Esophagus squamous epithelium (tissue), 5 donors: ENCODE data around the gene FAAP20. TPM values are rescaled to one million over a fixed set of nuclear protein-coding genes. Genes with fewer than 3 reads are reported as not detected.
"Not testable (repeated sequence)": the region's sequence is repeated elsewhere in the genome, so short reads cannot be mapped to it uniquely, and the experiment has no call there.

ENCODE experiments used
- DNase-seq: peaks from one replicate; lab custom pipeline; 2025; lab: John Stamatoyannopoulos, UW
- H3K27ac ChIP-seq, 4 donors: fragments of 200-600 bp; sonication (generic); one replicate each; pipeline ENCODE4 v1.5.1; 2016 to 2019; ENCODE audit warnings: mild to moderate bottlenecking in 1 of 4
- H3K27me3 ChIP-seq, 4 donors: fragments of 200-600 bp; sonication (generic); 1 replicate in 3 of 4; 2 replicates in 1 of 4; pipeline versions ENCODE4 v1.5.1 to v1.6.0; 2017 to 2021; ENCODE audit warnings: antibody characterized with exemption in 1 of 4
- H3K36me3 ChIP-seq, 3 donors: fragments of 200-600 bp; sonication (generic); one replicate each; pipeline ENCODE4 v1.5.1; 2016 to 2019
- H3K4me1 ChIP-seq, 3 donors: fragments of 200-600 bp; sonication (generic); one replicate each; pipeline ENCODE4 v1.5.1; 2017 to 2019
- H3K4me3 ChIP-seq, 4 donors: fragments of 200-600 bp; sonication (generic); 1 replicate in 3 of 4; 2 replicates in 1 of 4; pipeline ENCODE4 v1.5.1; 2016 to 2019; ENCODE audit warnings: mild to moderate bottlenecking in 2 of 4, moderate library complexity in 1 of 4
- H3K9me3 ChIP-seq, 3 donors: fragments of 200-600 bp; sonication (generic); one replicate each; pipeline ENCODE4 v1.5.1; 2016 to 2019
- CTCF ChIP-seq, 6 experiments: fragments of 450-650 bp in 4 of 6; fragments of 200-600 bp in 2 of 6; sonication (generic) in 2 of 6; IDR thresholded peaks; one replicate each; pipeline ENCODE4 v1.5.1; 2016 to 2019; ENCODE audit warnings: antibody characterized with exemption in 6 of 6, mild to moderate bottlenecking in 4 of 6, moderate library complexity in 4 of 6
- POLR2A ChIP-seq, 4 donors: fragments of 450-650 bp; IDR thresholded peaks; one replicate each; pipeline ENCODE4 v1.6.1; 2017; ENCODE audit warnings: antibody characterized with exemption in 4 of 4, mild to moderate bottlenecking in 4 of 4, moderate library complexity in 3 of 4
- WGBS, 2 donors: methylation state at CpG; one replicate each; pipeline ENCODE4 v1.1.5; 2018; 5-methylcytosine and 5-hydroxymethylcytosine counted together
- intact Hi-C: fragments of 100-400 bp; cut with DNase I; formaldehyde crosslinking; loops from one replicate; pipeline ENCODE4 v1.15.0; 2022
- total RNA-seq, 4 donors: library from RNA; depleted of rRNA; stranded (reverse); fragments of >200 nt; gene quantifications; one replicate each; pipeline ENCODE4 v1.1.0, GENCODE V29; 2016
- donor health status: DM: yes; HTN: yes; CAD: no.

Gene FAAP20
- total RNA-seq, 4 donors from 2014 or later = 8.6 to 22.5 (median 18.1) TPM

- H3K27me3 ChIP-seq = no peaks in the 10 kb centered on the region
- no peak for DNase-seq
- no peak for TF ChIP-seq CTCF (IDR thresholded peaks at IDR 0.05)
- TF ChIP-seq POLR2A (IDR thresholded peaks at IDR 0.05) = no peak
- intact Hi-C loops = no loop called here
- H3K9me3 ChIP-seq = no peaks in the 10 kb centered on the region
- H3K4me3 ChIP-seq = no peak overlapping the region
- peaks cover 0 to 81% (median 0%) of the 10 kb centered on the region in 3 donors for H3K36me3 ChIP-seq
- H3K4me1 ChIP-seq = peaks cover 0 to 12% (median 0%) of the 10 kb centered on the region in 3 donors
- 71 to 74% methylated on average over 10 of the region's 10 CpGs for WGBS, 2 donors
- H3K27ac ChIP-seq = no peak overlapping the region
Observed at GRCh38 chr1:2151252-2151651, 43.3 kb downstream of the FAAP20 start.

GRCh38 chr1:2150801-2151200 is 43.8 kb downstream of the FAAP20 start:
- no peak for TF ChIP-seq POLR2A (IDR thresholded peaks at IDR 0.05)
- no peak for TF ChIP-seq CTCF (IDR thresholded peaks at IDR 0.05)
- H3K27ac ChIP-seq = no peak overlapping the region

GRCh38 chr1:2148691-2149090 is 45.9 kb downstream of the FAAP20 start:
- Histone ChIP-seq H3K36me3 (peaks cover 0 to 88% (median 0%) of the 10 kb centered on the region in 3 donors), H3K27me3 (no peaks in the 10 kb centered on the region), H3K4me3 (no peak overlapping the region), H3K27ac (peak overlapping the region in 1 of 4 donors; percentile 21), H3K4me1 (peaks cover 0 to 12% (median 0%) of the 10 kb centered on the region in 3 donors), H3K9me3 (no peaks in the 10 kb centered on the region)
- intact Hi-C loops = no loop called here
- DNase-seq = no peak
- TF ChIP-seq POLR2A (IDR thresholded peaks at IDR 0.05) (peak in 1 of 4 donors; percentile 23), CTCF (IDR thresholded peaks at IDR 0.05) (no peak)
- 50 to 71% methylated on average over 2 to 14 of the region's 14 CpGs for WGBS, 2 donors

More at GRCh38 chr1:2150801-2151200, 43.8 kb downstream of the FAAP20 start:
- H3K36me3 ChIP-seq = peaks cover 0 to 81% (median 0%) of the 10 kb centered on the region in 3 donors
- H3K4me3 ChIP-seq = no peak overlapping the region
- peaks cover 0 to 12% (median 0%) of the 10 kb centered on the region in 3 donors for H3K4me1 ChIP-seq
- no peak for DNase-seq
- intact Hi-C loops = no loop called here
- H3K27me3 ChIP-seq = no peaks in the 10 kb centered on the region
- 76 to 78% methylated on average over 17 to 18 of the region's 19 CpGs for WGBS, 2 donors
- no peaks in the 10 kb centered on the region for H3K9me3 ChIP-seq

GRCh38 chr1:2147869-2148268 is 46.7 kb downstream of the FAAP20 start:
- H3K4me1 ChIP-seq, intact Hi-C loops, H3K27ac ChIP-seq, DNase-seq, H3K4me3 ChIP-seq, H3K27me3 ChIP-seq, H3K9me3 ChIP-seq: not testable (repeated sequence)
- WGBS, 2 donors = 89 to 90% methylated on average over 5 of the region's 5 CpGs
- H3K36me3 ChIP-seq = peaks cover 0 to 80% (median 0%) of the 10 kb centered on the region in 3 donors

- Histone ChIP-seq H3K4me1 (no peaks in the 10 kb centered on the region), H3K27me3 (no peaks in the 10 kb centered on the region), H3K27ac (no peak overlapping the region), H3K9me3 (no peaks in the 10 kb centered on the region), H3K36me3 (peaks cover 0 to 80% (median 0%) of the 10 kb centered on the region in 3 donors), H3K4me3 (no peak overlapping the region)
- no peak for DNase-seq
- 86 to 91% methylated on average over 11 of the region's 11 CpGs for WGBS, 2 donors
- intact Hi-C loops = no loop called here
- TF ChIP-seq CTCF (IDR thresholded peaks at IDR 0.05) (no peak), POLR2A (IDR thresholded peaks at IDR 0.05) (no peak)
Observed at GRCh38 chr1:2146836-2147517, 47.6 kb downstream of the FAAP20 start.
